H1 (cell line): ENCODE results near the gene MPPED2.

Source experiments
- CEBPB ChIP-seq: IDR thresholded peaks from 2 replicates; pipeline ENCODE4 v1.6.1; 2012; ENCODE audit warnings: low read depth, low read length
- PHF8 ChIP-seq: fragments of 200-600 bp; sonication (generic); conservative IDR thresholded peaks from 2 replicates; pipeline ENCODE4 v1.7.1; 2012; ENCODE audit warnings: low read depth, mild to moderate bottlenecking, inconsistent platforms, low read length, moderate library complexity
- TCF12 ChIP-seq: IDR thresholded peaks from 2 replicates; pipeline ENCODE4 v1.6.1; 2011; ENCODE audit warnings: low read depth, mild to moderate bottlenecking, low read length

- TF ChIP-seq TCF12 (no peak), PHF8 (no peak), CEBPB (no peak)
Observed at GRCh38 chr11:30364837-30365482, 221.2 kb downstream of the MPPED2 start.
